ENCODE data around the gene ZBTB3.

ZBTB3 gene

DNA sequence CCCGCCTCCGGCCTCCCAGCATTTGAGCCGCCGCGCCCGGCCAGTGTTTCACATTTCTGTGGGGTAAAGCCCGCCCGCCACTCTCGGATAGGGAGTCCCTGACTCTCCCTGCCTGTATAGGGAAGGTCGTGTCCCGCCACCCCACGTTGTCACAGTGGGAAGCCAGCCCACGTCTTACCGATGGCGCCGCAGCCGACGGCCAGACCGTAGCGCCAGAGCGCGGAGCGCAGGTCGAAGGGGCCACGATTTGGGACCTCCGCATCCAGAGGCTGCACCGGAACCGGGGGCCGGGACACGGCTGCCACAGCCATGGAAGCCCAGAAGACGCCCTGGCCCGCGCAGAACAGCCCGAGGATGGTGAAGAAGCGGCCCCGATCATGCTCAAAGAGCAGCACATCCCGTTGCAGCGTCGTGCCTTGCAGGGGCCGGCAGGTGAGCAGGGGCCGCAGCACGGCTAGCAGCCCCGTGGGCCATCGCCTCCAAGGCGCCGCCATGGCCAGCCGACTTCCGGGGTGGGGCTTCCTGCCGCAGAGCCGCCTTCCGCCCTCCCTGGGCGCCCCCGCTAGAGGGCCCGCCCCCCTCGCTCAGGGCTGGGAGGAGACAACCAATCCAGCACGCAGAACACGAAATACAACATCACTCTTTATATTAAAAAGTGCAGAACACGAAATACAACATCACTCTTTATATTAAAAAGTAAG, 37.7 kb upstream of the ZBTB3 start, which contains the start of gene TMEM223:
TMEM223 (minus strand) TSS at position 506 of the 701 bp plus-strand sequence; CDS start at position 494, 12 bp downstream.
- Histone ChIP-seq H3K4me3 (peak within 1 kb of the TSS; percentile 78), H3K27ac (peak within 1 kb of the TSS; percentile 61 to 72)
- TF ChIP-seq, protein P1, sequence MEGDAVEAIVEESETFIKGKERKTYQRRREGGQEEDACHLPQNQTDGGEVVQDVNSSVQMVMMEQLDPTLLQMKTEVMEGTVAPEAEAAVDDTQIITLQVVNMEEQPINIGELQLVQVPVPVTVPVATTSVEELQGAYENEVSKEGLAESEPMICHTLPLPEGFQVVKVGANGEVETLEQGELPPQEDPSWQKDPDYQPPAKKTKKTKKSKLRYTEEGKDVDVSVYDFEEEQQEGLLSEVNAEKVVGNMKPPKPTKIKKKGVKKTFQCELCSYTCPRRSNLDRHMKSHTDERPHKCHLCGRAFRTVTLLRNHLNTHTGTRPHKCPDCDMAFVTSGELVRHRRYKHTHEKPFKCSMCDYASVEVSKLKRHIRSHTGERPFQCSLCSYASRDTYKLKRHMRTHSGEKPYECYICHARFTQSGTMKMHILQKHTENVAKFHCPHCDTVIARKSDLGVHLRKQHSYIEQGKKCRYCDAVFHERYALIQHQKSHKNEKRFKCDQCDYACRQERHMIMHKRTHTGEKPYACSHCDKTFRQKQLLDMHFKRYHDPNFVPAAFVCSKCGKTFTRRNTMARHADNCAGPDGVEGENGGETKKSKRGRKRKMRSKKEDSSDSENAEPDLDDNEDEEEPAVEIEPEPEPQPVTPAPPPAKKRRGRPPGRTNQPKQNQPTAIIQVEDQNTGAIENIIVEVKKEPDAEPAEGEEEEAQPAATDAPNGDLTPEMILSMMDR (IDR thresholded peaks at IDR 0.05), result no peak
- peak; percentile 90 for DNase-seq (ENCODE audit: low spot score)

DNA sequence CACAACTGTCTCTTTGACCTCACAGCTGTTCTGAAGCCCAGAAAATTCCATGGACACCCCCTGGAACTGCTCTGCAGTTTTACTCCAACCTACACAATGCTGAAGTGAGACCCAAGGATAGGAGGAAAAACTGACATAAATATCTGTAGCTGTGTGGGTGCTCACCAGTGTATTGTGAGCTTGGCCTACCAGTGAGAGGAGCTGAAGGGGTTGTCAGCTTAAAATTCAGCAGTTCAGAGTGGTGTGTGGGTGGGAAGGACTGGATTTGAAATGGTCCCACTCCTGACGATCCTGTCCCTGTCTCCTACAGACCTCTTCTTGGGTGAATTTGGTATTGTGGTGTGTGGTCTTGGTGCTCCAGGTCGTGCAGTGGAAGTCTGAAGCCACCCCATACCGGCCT, 35.6 kb upstream of the ZBTB3 start:
- no peak for DNase-seq (ENCODE audit: low spot score)
- H3K4me3 ChIP-seq, result no peak overlapping the region
- TF ChIP-seq, protein P1 (IDR thresholded peaks at IDR 0.05), result no peak
- H3K27ac ChIP-seq, result no peak overlapping the region

DNA sequence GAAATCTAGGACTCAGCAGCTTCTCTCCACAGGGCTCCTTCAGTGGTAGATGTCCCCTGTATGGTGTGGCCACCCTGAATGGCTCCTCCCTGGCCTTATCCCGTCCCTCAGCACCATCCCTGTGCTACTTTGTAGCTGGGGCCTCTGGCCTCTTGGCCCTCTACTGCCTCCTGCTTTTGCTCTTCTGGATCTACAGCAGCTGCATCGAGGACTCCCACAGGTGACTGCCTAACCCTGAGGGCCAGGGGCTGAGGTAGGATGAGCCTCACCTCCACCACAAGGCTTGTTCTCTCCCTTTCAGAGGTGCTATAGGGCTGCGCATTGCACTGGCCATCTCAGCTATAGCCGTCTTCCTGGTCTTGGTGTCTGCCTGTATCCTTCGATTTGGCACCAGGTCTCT, 35.0 kb upstream of the ZBTB3 start:
- DNase-seq (ENCODE audit: low spot score), result no peak
- TF ChIP-seq, protein P1 (IDR thresholded peaks at IDR 0.05), result no peak
- Histone ChIP-seq H3K27ac (no peak overlapping the region), H3K4me3 (no peak overlapping the region)

DNA sequence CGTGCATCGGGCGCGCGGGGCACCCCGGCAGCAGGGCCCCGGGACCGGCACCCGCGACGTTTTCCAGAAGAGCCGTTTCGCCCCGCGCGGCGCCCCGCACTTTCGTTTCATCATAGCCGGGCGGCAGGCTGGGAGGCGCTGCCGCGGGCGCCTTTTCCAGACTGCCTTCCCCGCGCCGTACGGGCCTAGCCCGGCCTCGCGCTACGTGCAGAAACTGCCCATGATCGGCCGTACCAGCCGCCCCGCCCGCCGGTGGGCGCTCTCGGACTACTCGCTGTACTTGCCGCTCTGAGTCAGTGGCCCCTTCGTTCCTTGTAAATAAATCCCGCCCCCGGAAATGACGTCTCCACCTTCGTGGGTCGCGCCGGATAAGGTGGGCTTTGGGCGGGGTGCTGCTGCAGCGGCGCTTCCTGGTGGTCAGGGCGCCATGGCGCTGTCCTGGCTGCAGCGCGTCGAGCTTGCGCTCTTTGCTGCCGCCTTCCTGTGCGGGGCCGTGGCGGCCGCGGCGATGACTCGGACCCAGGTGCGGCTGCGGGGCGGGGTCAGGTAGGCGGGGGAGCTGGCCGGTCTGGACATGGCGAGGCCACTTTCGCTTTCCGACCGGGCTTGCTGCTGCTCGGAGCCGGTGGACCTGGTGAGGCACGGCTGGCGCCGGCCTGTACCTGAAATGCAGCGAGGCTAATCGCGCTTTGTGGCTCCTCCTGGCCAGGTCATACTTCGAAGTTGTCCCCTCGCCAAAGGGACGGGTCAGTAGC, 33.2 kb upstream of the ZBTB3 start, which contains the start of gene TMEM179B:
TMEM179B (plus strand) TSS at position 398 of the 755 bp plus-strand sequence; CDS start at position 428, 30 bp downstream.
- TF ChIP-seq, protein P1 (IDR thresholded peaks at IDR 0.05), result no peak
- Histone ChIP-seq H3K4me3 (peak within 1 kb of the TSS; percentile 98), H3K27ac (peak within 1 kb of the TSS; percentile 91 to 99)
- peak; percentile 98 for DNase-seq (ENCODE audit: low spot score)

DNA sequence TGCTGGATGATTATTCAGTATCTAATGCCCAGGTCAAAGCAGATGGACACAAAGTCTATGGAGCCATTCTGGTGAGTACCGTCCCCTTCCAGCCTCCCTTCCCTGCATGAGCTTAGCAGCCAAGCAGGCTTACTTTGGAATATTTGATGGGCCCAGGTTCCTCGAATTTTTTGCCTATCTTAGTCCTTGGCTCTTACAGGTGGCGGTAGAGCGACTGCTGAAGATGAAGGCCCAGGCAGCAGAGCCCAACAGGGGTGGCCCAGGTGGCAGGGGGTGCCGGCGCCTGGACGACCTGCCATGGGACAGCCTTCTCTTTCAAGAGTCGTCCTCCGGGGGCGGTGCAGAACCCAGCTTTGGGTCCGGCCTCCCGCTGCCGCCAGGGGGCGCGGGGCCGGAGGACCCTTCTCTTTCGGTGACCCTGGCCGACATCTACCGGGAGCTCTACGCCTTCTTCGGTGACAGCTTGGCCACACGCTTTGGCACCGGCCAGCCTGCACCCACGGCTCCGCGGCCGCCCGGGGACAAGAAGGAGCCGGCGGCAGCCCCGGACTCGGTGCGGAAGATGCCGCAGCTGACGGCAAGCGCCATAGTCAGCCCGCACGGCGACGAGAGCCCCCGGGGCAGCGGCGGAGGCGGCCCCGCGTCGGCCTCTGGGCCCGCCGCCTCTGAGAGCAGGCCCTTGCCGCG, 32.5 kb upstream of the ZBTB3 start:
- DNase-seq (ENCODE audit: low spot score), result peak; percentile 92
- peak overlapping the region; percentile 91 to 99 for H3K27ac ChIP-seq
- H3K4me3 ChIP-seq, result peak overlapping the region; percentile 98
- TF ChIP-seq, protein P1 (IDR thresholded peaks at IDR 0.05), result peak; percentile 93

DNA sequence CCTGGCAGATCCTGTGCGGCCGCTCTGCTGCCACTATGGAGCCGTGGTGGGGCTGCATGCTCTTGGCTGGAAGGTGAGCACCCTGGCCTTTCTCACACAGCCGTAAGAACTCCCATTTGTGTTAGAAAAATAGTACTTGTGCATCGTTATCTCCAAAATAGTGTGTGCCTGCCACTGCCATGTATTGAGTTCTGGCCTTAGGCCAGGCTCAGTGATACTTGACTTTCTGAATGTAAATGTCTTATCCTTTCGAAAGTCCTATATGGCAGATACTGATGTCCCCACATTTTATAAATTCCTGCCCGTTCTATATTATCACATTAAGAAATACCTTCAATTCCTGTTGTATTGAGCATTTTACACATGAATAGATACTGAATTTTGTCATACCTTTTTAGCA, 28.8 kb upstream of the ZBTB3 start:
- no peak for DNase-seq (ENCODE audit: low spot score)
- Histone ChIP-seq H3K4me3 (no peak overlapping the region), H3K27ac (no peak overlapping the region)
- TF ChIP-seq, protein P1 (IDR thresholded peaks at IDR 0.05), result no peak

Data from coronary artery (tissue), 2 donors.